HEK293 (cell line): ENCODE measurements around the gene RNF225.
A peak's percentile ranks its signal among the peaks of the same experiment; 100 is the strongest.

Source experiments
- BCL11A ChIP-seq: fragments of 450-650 bp; formaldehyde crosslinking; IDR thresholded peaks from 2 replicates; pipeline ENCODE4 v1.5.1; 2016; ENCODE audit warnings: low read depth, missing biosample characterization, missing genetic modification characterization
- GLIS1 ChIP-seq: fragments of 450-650 bp; formaldehyde crosslinking; IDR thresholded peaks from 2 replicates; pipeline ENCODE4 v1.5.1; 2016; ENCODE audit warnings: missing biosample characterization, missing genetic modification characterization
- KLF10 ChIP-seq: fragments of 450-650 bp; IDR thresholded peaks from 2 replicates; pipeline ENCODE4 v1.5.1; 2018; ENCODE audit warnings: missing biosample characterization, mild to moderate bottlenecking, missing genetic modification characterization
- KLF8 ChIP-seq: fragments of 450-650 bp; formaldehyde crosslinking; IDR thresholded peaks from 2 replicates; pipeline ENCODE4 v1.5.1; 2016; ENCODE audit warnings: missing biosample characterization, missing genetic modification characterization
- KLF9 ChIP-seq: fragments of 450-650 bp; formaldehyde crosslinking; IDR thresholded peaks from 2 replicates; pipeline ENCODE4 v1.5.1; 2016; ENCODE audit warnings: missing biosample characterization, missing genetic modification characterization, low read depth
- OVOL3 ChIP-seq: fragments of 450-650 bp; formaldehyde crosslinking; IDR thresholded peaks from 2 replicates; pipeline ENCODE4 v1.5.1; 2016; ENCODE audit warnings: missing biosample characterization, missing genetic modification characterization
- PRDM1 ChIP-seq: fragments of 450-650 bp; formaldehyde crosslinking; IDR thresholded peaks from 2 replicates; pipeline ENCODE4; 2016; ENCODE audit warnings: missing biosample characterization, missing genetic modification characterization
- PRDM2 ChIP-seq: fragments of 450-650 bp; formaldehyde crosslinking; IDR thresholded peaks from 2 replicates; pipeline ENCODE4 v1.5.1; 2016; ENCODE audit warnings: missing biosample characterization, missing genetic modification characterization, borderline replicate concordance
- PRDM6 ChIP-seq: fragments of 450-650 bp; formaldehyde crosslinking; IDR thresholded peaks from 2 replicates; pipeline ENCODE4 v1.5.1; 2017; ENCODE audit warnings: missing biosample characterization, missing genetic modification characterization
- SP3 ChIP-seq: fragments of 450-650 bp; formaldehyde crosslinking; IDR thresholded peaks from 2 replicates; pipeline ENCODE4 v1.5.1; 2016; ENCODE audit warnings: missing biosample characterization, missing genetic modification characterization
- TRIM28 ChIP-seq: IDR thresholded peaks from 2 replicates; pipeline ENCODE4 v1.6.1; 2011; ENCODE audit warnings: low read length, control low read depth, borderline replicate concordance
- WT1 ChIP-seq: fragments of 450-650 bp; formaldehyde crosslinking; IDR thresholded peaks from 2 replicates; pipeline ENCODE4 v1.5.1; 2016; ENCODE audit warnings: missing biosample characterization, missing genetic modification characterization
- ZBTB48 ChIP-seq: fragments of 450-650 bp; formaldehyde crosslinking; IDR thresholded peaks from 2 replicates; pipeline ENCODE4 v1.5.1; 2016; ENCODE audit warnings: missing biosample characterization, missing genetic modification characterization
- ZFP37 ChIP-seq: fragments of 450-650 bp; formaldehyde crosslinking; IDR thresholded peaks from 2 replicates; pipeline ENCODE4 v1.5.1; 2016; ENCODE audit warnings: missing biosample characterization, missing genetic modification characterization
- ZNF148 ChIP-seq: fragments of 450-650 bp; formaldehyde crosslinking; IDR thresholded peaks from 2 replicates; pipeline ENCODE4 v1.5.0; 2017; ENCODE audit warnings: missing biosample characterization, missing genetic modification characterization, borderline replicate concordance
- ZNF175 ChIP-seq: fragments of 450-650 bp; formaldehyde crosslinking; IDR thresholded peaks from 2 replicates; pipeline ENCODE4 v1.5.1; 2016; ENCODE audit warnings: missing biosample characterization, missing genetic modification characterization
- ZNF202 ChIP-seq: fragments of 450-650 bp; formaldehyde crosslinking; IDR thresholded peaks from 2 replicates; pipeline ENCODE4 v1.5.1; 2016; ENCODE audit warnings: missing biosample characterization, missing genetic modification characterization, borderline replicate concordance
- ZNF24 ChIP-seq: fragments of 450-650 bp; formaldehyde crosslinking; IDR thresholded peaks from 2 replicates; pipeline ENCODE4 v1.5.1; 2016; ENCODE audit warnings: missing biosample characterization, missing genetic modification characterization
- ZNF37A ChIP-seq: fragments of 450-650 bp; IDR thresholded peaks from 2 replicates; pipeline ENCODE4 v1.5.1; 2018; ENCODE audit warnings: missing biosample characterization, missing genetic modification characterization
- ZNF560 ChIP-seq: fragments of 450-650 bp; formaldehyde crosslinking; IDR thresholded peaks from 2 replicates; pipeline ENCODE4 v1.5.1; 2017; ENCODE audit warnings: missing biosample characterization, missing genetic modification characterization, borderline replicate concordance
- ZNF639 ChIP-seq: fragments of 450-650 bp; formaldehyde crosslinking; IDR thresholded peaks from 2 replicates; pipeline ENCODE4 v1.5.1; 2016; ENCODE audit warnings: missing biosample characterization, missing genetic modification characterization
- ZNF692 ChIP-seq: fragments of 450-650 bp; formaldehyde crosslinking; IDR thresholded peaks from 2 replicates; pipeline ENCODE4 v1.5.1; 2016; ENCODE audit warnings: missing biosample characterization, missing genetic modification characterization
- ZNF791 ChIP-seq: fragments of 450-650 bp; formaldehyde crosslinking; IDR thresholded peaks from 2 replicates; pipeline ENCODE4 v1.5.1; 2016; ENCODE audit warnings: missing biosample characterization, missing genetic modification characterization
- ZNF843 ChIP-seq: fragments of 450-650 bp; formaldehyde crosslinking; IDR thresholded peaks from 2 replicates; pipeline ENCODE4 v1.5.1; 2016; ENCODE audit warnings: missing biosample characterization, missing genetic modification characterization
- ZXDB ChIP-seq: fragments of 450-650 bp; formaldehyde crosslinking; IDR thresholded peaks from 2 replicates; pipeline ENCODE4 v1.5.1; 2016; ENCODE audit warnings: missing biosample characterization, missing genetic modification characterization

Gene RNF225

GRCh38 chr19:58408152-58409009, 12.9 kb downstream of the RNF225 start, which contains the start of gene ZNF584 (continued):
- TF ChIP-seq PRDM6 (tag by site-specific recombination) (no peak), ZFP37 (tag by site-specific recombination) (peak; percentile 81; the same call in 1 of the 2 replicates), ZXDB (tag by site-specific recombination) (0 out of 2 replicates have a peak, but pooled peaks have one; percentile 64), KLF9 (peak; percentile 80), TRIM28 (no peak), BCL11A (tag by site-specific recombination) (no peak), ZNF791 (tag by site-specific recombination) (no peak), SP3 (tag by site-specific recombination) (peak; percentile 98), ZNF639 (tag by site-specific recombination) (no peak), ZNF843 (tag by site-specific recombination) (peak; percentile 28; the same call in 1 of the 2 replicates), PRDM1 (tag by site-specific recombination) (no peak), PRDM2 (0 out of 2 replicates have a peak, but pooled peaks have one; percentile 32), ZNF175 (tag by site-specific recombination) (no peak), ZNF202 (tag by site-specific recombination) (no peak), ZBTB48 (tag by site-specific recombination) (no peak; the same call in 1 of the 2 replicates), KLF8 (peak; percentile 98), GLIS1 (peak; percentile 32; the same call in 1 of the 2 replicates), ZNF37A (no peak), KLF10 (0 out of 2 replicates have a peak, but pooled peaks have one; percentile 57), OVOL3 (tag by site-specific recombination) (no peak; the same call in 1 of the 2 replicates), ZNF24 (tag by site-specific recombination) (peak; percentile 56; the same call in 1 of the 2 replicates), WT1 (peak; percentile 56; the same call in 1 of the 2 replicates), ZNF692 (tag by site-specific recombination) (peak; percentile 62), ZNF148 (0 out of 2 replicates have a peak, but pooled peaks have one; percentile 67), ZNF560 (tag by site-specific recombination) (no peak)
